GM12875 (cell line): ENCODE measurements around the gene NOSIP.

Source experiments
- H3K4me3 ChIP-seq: one replicate; pipeline ENCODE4 v1.5.1; 2011; ENCODE audit warnings: low read depth, low read length, control low read depth
- CTCF ChIP-seq: IDR thresholded peaks from 2 replicates; pipeline ENCODE4 v1.5.1; 2011; ENCODE audit warnings: low read depth, mild to moderate bottlenecking, control low read depth, inconsistent platforms, low read length, moderate library complexity, borderline replicate concordance; ENCODE audit not compliant: insufficient read depth

NOSIP gene

GRCh38 chr19:49559443-49559842 is 20.9 kb downstream of the NOSIP start:
- no peak overlapping the region for H3K4me3 ChIP-seq
- no peak for TF ChIP-seq CTCF

GRCh38 chr19:49558591-49558990 is 21.8 kb downstream of the NOSIP start:
- H3K4me3 ChIP-seq: no peak overlapping the region
- no peak for TF ChIP-seq CTCF

GRCh38 chr19:49557641-49558325 is 22.6 kb downstream of the NOSIP start:
- no peak for TF ChIP-seq CTCF

GRCh38 chr19:49556412-49557398 is 23.7 kb downstream of the NOSIP start:
- H3K4me3 ChIP-seq: no peak overlapping the region
- TF ChIP-seq CTCF: no peak

More at GRCh38 chr19:49557641-49558325, 22.6 kb downstream of the NOSIP start:
- no peak overlapping the region for H3K4me3 ChIP-seq

GRCh38 chr19:49555600-49556411 is 24.6 kb downstream of the NOSIP start:
- no peak for TF ChIP-seq CTCF
- no peak overlapping the region for H3K4me3 ChIP-seq

GRCh38 chr19:49554701-49555181 is 25.6 kb downstream of the NOSIP start:
- no peak for TF ChIP-seq CTCF

More at GRCh38 chr19:49554701-49555181, 25.6 kb downstream of the NOSIP start:
- H3K4me3 ChIP-seq: no peak overlapping the region
